NCI-H2227 (cell line): ENCODE measurements around the gene FGF12.

ENCODE experiments used
- DNase-seq: peaks from one replicate; lab custom pipeline; 2025; ENCODE audit not compliant: unreplicated experiment; lab: John Stamatoyannopoulos, UW

FGF12 gene

GRCh38 chr3:192351441-192351840 lies 375.9 kb downstream of the FGF12 start:
- no peak for DNase-seq

GRCh38 chr3:192340031-192340430 lies 387.3 kb downstream of the FGF12 start:
- DNase-seq, result no peak

GRCh38 chr3:192339214-192339613 lies 388.1 kb downstream of the FGF12 start:
- DNase-seq, result no peak

GRCh38 chr3:192336286-192336685 lies 391.1 kb downstream of the FGF12 start:
- DNase-seq, result no peak

GRCh38 chr3:192332386-192333291 lies 394.7 kb downstream of the FGF12 start:
- DNase-seq, result no peak

- no peak for DNase-seq
These were observed 395.5 kb downstream of the FGF12 start for GRCh38 chr3:192331749-192332385.

DNA sequence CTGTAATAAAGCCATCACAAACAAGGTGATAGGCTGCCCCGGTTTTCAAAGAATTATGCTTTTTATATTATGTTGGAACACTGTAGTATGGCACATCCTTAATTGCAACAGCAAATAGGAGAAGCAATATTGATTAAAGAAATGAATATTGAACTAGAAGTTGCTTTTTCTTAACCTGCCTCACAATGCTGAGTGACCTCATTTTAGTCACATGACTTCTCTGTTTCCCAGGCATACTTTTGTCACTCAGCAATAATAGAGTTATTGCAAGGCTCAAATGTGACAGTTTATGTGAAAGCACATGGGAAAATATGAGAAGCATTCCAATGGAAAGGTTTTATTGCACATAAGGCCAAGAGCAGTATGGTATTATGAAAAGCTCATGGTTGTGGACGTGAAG lies 400.7 kb downstream of the FGF12 start:
- DNase-seq, result no peak

GRCh38 chr3:192317564-192317963 lies 409.8 kb downstream of the FGF12 start:
- DNase-seq, result no peak

- no peak for DNase-seq
These were observed 413.7 kb downstream of the FGF12 start for GRCh38 chr3:192313605-192314004.

DNA sequence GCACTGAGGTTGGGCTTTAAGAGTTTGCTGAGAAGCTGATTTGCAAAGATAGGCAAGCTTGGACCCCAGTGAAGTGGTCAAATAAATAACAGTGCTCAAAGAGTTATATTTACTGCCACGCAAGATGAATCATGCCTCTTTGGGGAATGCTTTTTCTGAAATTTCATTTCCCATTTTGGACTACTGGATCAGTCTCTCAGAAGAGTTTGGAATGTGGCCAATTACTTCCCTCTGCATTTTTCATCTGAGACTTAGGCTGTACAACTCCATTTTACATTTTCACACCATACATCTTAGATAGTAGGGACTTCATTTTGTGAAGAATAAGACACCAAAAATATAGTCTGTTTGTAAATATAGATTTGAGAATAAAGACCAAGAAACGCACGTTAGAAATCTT lies 419.7 kb downstream of the FGF12 start:
- DNase-seq, result no peak

DNA sequence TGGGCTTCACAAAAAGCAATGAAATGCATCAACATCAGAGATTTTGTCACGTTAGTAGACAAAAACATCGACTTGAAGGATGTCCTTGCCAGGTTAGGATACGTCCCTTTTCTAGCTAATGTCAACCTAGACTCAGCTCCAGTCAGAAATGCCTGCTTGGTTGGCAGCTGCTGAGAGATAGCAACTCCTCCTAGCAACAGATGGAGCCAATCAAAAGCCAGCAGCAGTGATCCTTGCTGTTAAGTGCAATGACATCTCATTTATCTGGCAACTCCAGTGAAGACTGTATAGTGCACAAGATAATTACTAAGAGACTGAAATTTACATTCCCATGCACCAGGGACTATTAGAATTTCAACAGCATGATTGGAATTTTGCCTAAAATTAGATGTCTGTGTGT lies 424.1 kb downstream of the FGF12 start:
- no peak for DNase-seq

- no peak for DNase-seq
These were observed 424.6 kb downstream of the FGF12 start for GRCh38 chr3:192302721-192303120.

GRCh38 chr3:192299921-192300320 lies 427.4 kb downstream of the FGF12 start:
- DNase-seq, result no peak

- DNase-seq, result no peak
These were observed 430.5 kb downstream of the FGF12 start for GRCh38 chr3:192296845-192297244.

GRCh38 chr3:192284443-192285072 lies 442.8 kb downstream of the FGF12 start:
- no peak for DNase-seq

DNA sequence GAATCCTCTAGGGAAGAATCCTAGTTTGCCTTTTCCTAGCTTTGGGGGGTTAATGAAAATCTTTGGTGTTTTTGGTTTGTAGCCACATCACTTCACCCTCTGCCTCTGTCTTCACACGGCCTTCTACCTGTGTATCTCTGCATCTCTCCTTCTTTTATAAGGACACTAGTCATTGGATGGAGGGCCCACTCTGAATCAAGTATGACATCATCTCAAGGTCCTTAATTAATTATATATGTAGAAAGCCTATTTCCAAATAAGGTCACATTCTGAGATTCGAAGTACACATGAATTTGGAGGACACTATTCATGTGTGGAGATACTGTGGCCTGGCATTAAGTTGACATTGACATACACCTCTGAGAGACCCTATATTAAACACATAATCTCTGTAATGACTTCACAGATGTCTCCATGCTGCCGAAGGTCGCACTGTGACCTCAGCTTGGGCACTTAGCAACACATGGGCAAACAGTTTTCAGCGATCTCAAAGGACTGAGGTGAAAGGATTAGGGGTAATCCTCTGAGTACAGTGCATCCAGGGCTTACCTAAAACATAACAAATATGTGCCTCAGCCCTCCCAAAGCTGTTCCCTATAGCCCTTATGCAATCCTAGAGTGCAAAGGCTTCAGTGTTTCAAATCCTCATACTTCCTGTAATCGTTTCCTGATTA lies 446.0 kb downstream of the FGF12 start:
- no peak for DNase-seq

GRCh38 chr3:192279664-192280063 lies 447.7 kb downstream of the FGF12 start:
- no peak for DNase-seq

- DNase-seq, result no peak
These were observed 449.9 kb downstream of the FGF12 start for GRCh38 chr3:192277477-192277876.

GRCh38 chr3:192275741-192276355 lies 451.5 kb downstream of the FGF12 start:
- no peak for DNase-seq

DNA sequence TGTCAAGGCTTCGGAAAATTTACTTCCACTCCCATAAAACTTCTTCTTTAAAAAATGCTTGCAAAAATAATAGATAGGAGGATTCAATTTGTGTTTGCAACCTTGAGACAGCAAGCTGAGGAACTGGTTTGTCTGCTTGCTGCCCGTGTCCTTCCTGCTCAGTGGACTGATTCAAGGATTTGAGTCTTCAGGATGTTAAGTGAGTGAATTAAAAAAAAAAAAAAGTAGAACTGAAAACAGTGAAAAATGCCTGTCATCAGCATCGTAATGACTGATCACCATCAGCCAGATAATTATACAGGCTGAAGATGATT lies 453.7 kb downstream of the FGF12 start:
- DNase-seq, result no peak

- DNase-seq, result no peak
These were observed 454.2 kb downstream of the FGF12 start for GRCh38 chr3:192273001-192273696.
